ENCODE results near the gene ITGBL1. TPM values are rescaled to one million over a fixed set of nuclear protein-coding genes. Genes with fewer than 3 reads are reported as not detected.

The ITGBL1 gene
- total and polyA plus RNA-seq, 2 of the 8 experiments (the other 6 are each of a cell fraction or from before 2014, with no cell fraction given), result not detected

DNA sequence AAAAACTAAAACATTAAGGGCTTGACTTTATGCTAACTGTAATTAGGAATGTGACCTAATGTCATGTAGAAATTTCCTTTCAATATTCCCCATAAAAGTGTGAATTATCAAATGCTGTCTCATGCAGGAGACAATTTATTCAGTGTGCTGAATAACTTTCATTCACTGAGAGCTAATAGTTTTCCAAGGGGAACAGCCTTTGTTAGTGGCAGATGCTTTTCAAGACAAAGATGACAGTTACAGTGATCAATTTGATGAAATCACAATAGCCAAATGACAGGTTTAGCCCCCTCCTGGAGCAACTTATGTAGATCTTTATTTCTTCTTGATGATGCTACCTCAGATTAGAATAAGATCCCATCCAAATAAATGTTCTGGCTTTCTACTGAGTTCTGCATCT, 275.5 kb downstream of the ITGBL1 start (continued):
- TF ChIP-seq, protein P1, sequence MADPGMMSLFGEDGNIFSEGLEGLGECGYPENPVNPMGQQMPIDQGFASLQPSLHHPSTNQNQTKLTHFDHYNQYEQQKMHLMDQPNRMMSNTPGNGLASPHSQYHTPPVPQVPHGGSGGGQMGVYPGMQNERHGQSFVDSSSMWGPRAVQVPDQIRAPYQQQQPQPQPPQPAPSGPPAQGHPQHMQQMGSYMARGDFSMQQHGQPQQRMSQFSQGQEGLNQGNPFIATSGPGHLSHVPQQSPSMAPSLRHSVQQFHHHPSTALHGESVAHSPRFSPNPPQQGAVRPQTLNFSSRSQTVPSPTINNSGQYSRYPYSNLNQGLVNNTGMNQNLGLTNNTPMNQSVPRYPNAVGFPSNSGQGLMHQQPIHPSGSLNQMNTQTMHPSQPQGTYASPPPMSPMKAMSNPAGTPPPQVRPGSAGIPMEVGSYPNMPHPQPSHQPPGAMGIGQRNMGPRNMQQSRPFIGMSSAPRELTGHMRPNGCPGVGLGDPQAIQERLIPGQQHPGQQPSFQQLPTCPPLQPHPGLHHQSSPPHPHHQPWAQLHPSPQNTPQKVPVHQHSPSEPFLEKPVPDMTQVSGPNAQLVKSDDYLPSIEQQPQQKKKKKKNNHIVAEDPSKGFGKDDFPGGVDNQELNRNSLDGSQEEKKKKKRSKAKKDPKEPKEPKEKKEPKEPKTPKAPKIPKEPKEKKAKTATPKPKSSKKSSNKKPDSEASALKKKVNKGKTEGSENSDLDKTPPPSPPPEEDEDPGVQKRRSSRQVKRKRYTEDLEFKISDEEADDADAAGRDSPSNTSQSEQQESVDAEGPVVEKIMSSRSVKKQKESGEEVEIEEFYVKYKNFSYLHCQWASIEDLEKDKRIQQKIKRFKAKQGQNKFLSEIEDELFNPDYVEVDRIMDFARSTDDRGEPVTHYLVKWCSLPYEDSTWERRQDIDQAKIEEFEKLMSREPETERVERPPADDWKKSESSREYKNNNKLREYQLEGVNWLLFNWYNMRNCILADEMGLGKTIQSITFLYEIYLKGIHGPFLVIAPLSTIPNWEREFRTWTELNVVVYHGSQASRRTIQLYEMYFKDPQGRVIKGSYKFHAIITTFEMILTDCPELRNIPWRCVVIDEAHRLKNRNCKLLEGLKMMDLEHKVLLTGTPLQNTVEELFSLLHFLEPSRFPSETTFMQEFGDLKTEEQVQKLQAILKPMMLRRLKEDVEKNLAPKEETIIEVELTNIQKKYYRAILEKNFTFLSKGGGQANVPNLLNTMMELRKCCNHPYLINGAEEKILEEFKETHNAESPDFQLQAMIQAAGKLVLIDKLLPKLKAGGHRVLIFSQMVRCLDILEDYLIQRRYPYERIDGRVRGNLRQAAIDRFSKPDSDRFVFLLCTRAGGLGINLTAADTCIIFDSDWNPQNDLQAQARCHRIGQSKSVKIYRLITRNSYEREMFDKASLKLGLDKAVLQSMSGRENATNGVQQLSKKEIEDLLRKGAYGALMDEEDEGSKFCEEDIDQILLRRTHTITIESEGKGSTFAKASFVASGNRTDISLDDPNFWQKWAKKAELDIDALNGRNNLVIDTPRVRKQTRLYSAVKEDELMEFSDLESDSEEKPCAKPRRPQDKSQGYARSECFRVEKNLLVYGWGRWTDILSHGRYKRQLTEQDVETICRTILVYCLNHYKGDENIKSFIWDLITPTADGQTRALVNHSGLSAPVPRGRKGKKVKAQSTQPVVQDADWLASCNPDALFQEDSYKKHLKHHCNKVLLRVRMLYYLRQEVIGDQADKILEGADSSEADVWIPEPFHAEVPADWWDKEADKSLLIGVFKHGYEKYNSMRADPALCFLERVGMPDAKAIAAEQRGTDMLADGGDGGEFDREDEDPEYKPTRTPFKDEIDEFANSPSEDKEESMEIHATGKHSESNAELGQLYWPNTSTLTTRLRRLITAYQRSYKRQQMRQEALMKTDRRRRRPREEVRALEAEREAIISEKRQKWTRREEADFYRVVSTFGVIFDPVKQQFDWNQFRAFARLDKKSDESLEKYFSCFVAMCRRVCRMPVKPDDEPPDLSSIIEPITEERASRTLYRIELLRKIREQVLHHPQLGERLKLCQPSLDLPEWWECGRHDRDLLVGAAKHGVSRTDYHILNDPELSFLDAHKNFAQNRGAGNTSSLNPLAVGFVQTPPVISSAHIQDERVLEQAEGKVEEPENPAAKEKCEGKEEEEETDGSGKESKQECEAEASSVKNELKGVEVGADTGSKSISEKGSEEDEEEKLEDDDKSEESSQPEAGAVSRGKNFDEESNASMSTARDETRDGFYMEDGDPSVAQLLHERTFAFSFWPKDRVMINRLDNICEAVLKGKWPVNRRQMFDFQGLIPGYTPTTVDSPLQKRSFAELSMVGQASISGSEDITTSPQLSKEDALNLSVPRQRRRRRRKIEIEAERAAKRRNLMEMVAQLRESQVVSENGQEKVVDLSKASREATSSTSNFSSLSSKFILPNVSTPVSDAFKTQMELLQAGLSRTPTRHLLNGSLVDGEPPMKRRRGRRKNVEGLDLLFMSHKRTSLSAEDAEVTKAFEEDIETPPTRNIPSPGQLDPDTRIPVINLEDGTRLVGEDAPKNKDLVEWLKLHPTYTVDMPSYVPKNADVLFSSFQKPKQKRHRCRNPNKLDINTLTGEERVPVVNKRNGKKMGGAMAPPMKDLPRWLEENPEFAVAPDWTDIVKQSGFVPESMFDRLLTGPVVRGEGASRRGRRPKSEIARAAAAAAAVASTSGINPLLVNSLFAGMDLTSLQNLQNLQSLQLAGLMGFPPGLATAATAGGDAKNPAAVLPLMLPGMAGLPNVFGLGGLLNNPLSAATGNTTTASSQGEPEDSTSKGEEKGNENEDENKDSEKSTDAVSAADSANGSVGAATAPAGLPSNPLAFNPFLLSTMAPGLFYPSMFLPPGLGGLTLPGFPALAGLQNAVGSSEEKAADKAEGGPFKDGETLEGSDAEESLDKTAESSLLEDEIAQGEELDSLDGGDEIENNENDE (IDR thresholded peaks at IDR 0.05; ENCODE audit: insufficient replicate concordance, low read length), result no peak
- TF ChIP-seq NRF1 (IDR thresholded peaks at IDR 0.05; ENCODE audit: low read depth, low read length), result no peak
